Glutamatergic neuron (in vitro differentiated cells): ENCODE data around the gene SNX9. TPM values are rescaled to one million over a fixed set of nuclear protein-coding genes. Genes with fewer than 3 reads are reported as not detected.
A peak's percentile ranks its signal among the peaks of the same experiment; 100 is the strongest.

ENCODE experiments used
- DNase-seq: peaks from one replicate; pipeline ENCODE4 v3.0.0; 2022
- H3K27ac Mint-ChIP-seq: one replicate; pipeline ENCODE4 v1.8.0; 2020; ENCODE audit warnings: mild to moderate bottlenecking, mixed read lengths, inconsistent platforms; ENCODE audit not compliant: unreplicated experiment
- H3K27me3 Mint-ChIP-seq: one replicate; pipeline ENCODE4 v1.8.0; 2020; ENCODE audit warnings: mild to moderate bottlenecking, moderate library complexity, mixed read lengths, inconsistent platforms; ENCODE audit not compliant: unreplicated experiment
- H3K36me3 Mint-ChIP-seq: one replicate; pipeline ENCODE4 v1.8.0; 2020; ENCODE audit warnings: mild to moderate bottlenecking, mixed read lengths, inconsistent platforms; ENCODE audit not compliant: unreplicated experiment
- H3K4me1 Mint-ChIP-seq: one replicate; pipeline ENCODE4 v1.8.0; 2020; ENCODE audit warnings: mild to moderate bottlenecking, low read depth, mixed read lengths, inconsistent platforms; ENCODE audit not compliant: unreplicated experiment
- H3K4me3 Mint-ChIP-seq: one replicate; pipeline ENCODE4 v1.8.0; 2020; ENCODE audit warnings: mild to moderate bottlenecking, mixed read lengths, inconsistent platforms; ENCODE audit not compliant: unreplicated experiment
- H3K9me3 Mint-ChIP-seq: one replicate; pipeline ENCODE4 v1.8.0; 2020; ENCODE audit warnings: mild to moderate bottlenecking, moderate library complexity, mixed read lengths, inconsistent platforms; ENCODE audit not compliant: unreplicated experiment
- CTCF ChIP-seq: fragments of 200-600 bp; sonication (generic); IDR thresholded peaks from one replicate; pipeline ENCODE4 v1.5.0; 2021; ENCODE audit not compliant: partially characterized antibody, unreplicated experiment
- total RNA-seq: library from RNA; stranded (reverse); fragmentation: NEBNext Ultra II Directional; extraction: Animal tissue kit (Norgen Biotek cat#: 25700); gene quantifications from one replicate; pipeline ENCODE4 v1.2.1, GENCODE V29; 2021; ENCODE audit not compliant: unreplicated experiment

Gene SNX9
- total RNA-seq, 1 donor from 2014 or later = 45.7 TPM

GRCh38 chr6:157877573-157878438 lies 54.8 kb downstream of the SNX9 start:
- Mint-ChIP-seq H3K4me1 (peaks cover 30% of the 10 kb centered on the region), H3K9me3 (peaks cover 2% of the 10 kb centered on the region), H3K27me3 (peaks cover 2% of the 10 kb centered on the region), H3K36me3 (peaks cover 14% of the 10 kb centered on the region), H3K27ac (no peak overlapping the region), H3K4me3 (no peak overlapping the region)
- no peak for DNase-seq
- TF ChIP-seq CTCF = no peak

DNA sequence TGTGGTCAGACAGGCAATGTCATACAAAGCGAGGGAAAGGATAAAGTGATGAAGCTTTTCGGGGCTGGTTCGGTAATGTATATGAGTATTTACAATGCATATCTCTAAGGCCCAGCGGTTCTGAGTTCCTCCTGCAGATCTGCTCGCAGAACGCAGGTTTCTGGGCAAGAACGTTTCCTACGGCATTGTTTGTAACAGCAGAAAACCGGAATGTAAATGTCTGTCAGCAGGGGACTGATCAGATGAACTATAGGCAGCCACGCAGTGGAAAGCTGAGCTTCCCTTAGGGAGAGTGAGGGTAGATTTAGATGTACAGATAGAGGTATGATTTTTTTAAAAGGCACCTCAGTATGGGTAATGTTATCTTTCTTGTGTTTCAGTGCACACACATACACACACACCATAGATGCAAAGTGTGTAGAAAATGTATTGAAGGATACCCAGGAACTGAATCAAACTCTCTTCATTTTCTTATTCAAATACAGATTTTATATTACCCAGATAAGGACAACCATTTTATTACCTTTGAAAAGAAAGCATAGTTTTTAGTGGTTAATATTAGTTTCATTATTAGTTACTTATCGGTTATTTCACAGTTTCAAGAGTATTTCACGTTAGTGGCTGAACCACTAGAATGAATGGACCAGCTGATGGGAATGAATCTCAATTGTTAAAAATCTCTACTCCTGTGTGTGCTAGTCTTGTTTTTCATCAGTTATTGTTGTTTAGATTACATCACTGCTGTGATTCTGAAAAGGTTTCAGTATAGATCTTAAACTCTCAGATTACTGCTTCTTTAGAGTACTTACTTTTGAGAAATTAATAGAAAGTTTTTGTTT lies 56.2 kb downstream of the SNX9 start:
- Mint-ChIP-seq H3K9me3 (peaks cover 2% of the 10 kb centered on the region), H3K27ac (peak overlapping the region; percentile 63), H3K4me3 (peak overlapping the region; percentile 72), H3K4me1 (peaks cover 21% of the 10 kb centered on the region), H3K36me3 (peaks cover 15% of the 10 kb centered on the region), H3K27me3 (peaks cover 4% of the 10 kb centered on the region)
- no peak for TF ChIP-seq CTCF
- no peak for DNase-seq

DNA sequence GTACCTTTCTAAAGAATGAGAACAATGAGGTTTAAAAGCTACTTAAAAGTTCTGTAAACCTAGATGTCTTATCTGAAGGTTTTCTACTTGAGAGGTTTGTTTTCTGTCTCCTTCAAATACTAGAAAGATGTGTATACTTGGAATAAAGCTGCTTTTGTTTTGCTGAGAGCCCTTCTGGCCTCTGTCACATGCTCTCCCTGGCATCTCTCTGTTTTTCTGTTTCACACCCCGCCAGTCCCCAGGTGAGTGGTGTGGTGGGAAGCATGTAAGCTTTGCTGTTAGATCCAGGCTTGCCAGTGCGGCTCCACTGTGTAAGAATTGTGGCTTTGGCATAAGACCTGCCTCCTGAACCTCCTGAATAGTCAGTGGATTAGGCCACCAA lies 56.8 kb downstream of the SNX9 start:
- no peak overlapping the region for H3K27ac Mint-ChIP-seq

GRCh38 chr6:157880534-157880933 lies 57.5 kb downstream of the SNX9 start:
- Mint-ChIP-seq H3K4me3 (no peak overlapping the region), H3K27me3 (peaks cover 4% of the 10 kb centered on the region), H3K4me1 (peaks cover 21% of the 10 kb centered on the region), H3K27ac (no peak overlapping the region), H3K36me3 (peaks cover 15% of the 10 kb centered on the region), H3K9me3 (peaks cover 2% of the 10 kb centered on the region)
- no peak for DNase-seq
- no peak for TF ChIP-seq CTCF

More for the DNA sequence above, 56.8 kb downstream of the SNX9 start:
- no peak for TF ChIP-seq CTCF
- Mint-ChIP-seq H3K27me3 (peaks cover 4% of the 10 kb centered on the region), H3K4me3 (no peak overlapping the region), H3K4me1 (peaks cover 21% of the 10 kb centered on the region), H3K36me3 (peaks cover 15% of the 10 kb centered on the region), H3K9me3 (peaks cover 2% of the 10 kb centered on the region)
- no peak for DNase-seq
